PC-9 (cell line): ENCODE results near the gene ZBTB25.

Experiments
- CTCF ChIP-seq: fragments of 200-600 bp; sonication (generic); conservative IDR thresholded peaks from 2 replicates; pipeline ENCODE4 v1.6.1; 2017; ENCODE audit warnings: mixed run types, antibody characterized with exemption, mild to moderate bottlenecking, moderate library complexity
- EZH2 ChIP-seq: fragments of 200-600 bp; sonication (generic); IDR thresholded peaks from 2 replicates; pipeline ENCODE4 v1.8.0; 2017; ENCODE audit warnings: antibody characterized with exemption, low read depth

DNA sequence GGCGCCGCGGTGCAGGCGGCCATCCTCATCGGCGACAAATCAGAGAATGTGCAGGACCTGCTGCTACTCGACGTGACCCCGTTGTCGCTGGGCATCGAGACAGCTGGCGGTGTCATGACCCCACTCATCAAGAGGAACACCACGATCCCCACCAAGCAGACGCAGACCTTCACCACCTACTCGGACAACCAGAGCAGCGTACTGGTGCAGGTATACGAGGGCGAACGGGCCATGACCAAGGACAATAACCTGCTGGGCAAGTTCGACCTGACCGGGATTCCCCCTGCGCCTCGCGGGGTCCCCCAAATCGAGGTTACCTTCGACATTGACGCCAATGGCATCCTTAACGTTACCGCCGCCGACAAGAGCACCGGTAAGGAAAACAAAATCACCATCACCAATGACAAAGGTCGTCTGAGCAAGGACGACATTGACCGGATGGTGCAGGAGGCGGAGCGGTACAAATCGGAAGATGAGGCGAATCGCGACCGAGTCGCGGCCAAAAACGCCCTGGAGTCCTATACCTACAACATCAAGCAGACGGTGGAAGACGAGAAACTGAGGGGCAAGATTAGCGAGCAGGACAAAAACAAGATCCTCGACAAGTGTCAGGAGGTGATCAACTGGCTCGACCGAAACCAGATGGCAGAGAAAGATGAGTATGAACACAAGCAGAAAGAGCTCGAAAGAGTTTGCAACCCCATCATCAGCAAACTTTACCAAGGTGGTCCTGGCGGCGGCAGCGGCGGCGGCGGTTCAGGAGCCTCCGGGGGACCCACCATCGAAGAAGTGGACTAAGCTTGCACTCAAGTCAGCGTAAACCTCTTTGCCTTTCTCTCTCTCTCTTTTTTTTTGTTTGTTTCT is 38.6 kb upstream of the ZBTB25 start:
- TF ChIP-seq EZH2 (no peak), CTCF (no peak)
